ENCODE measurements around the gene ATPAF2. TPM values are rescaled to one million over a fixed set of nuclear protein-coding genes. Genes with fewer than 3 reads are reported as not detected.
A peak's percentile ranks its signal among the peaks of the same experiment; 100 is the strongest.

ATPAF2 gene
- total and polyA plus RNA-seq, 2 experiments from 2014 or later: 24.3 to 25.7 TPM

GRCh38 chr17:18040261-18040858 lies 1.4 kb upstream of the ATPAF2 start:
- no peak; the same call in 2 of the 3 replicates for ATAC-seq
- Histone ChIP-seq H4K20me1 (replicated peaks; ENCODE audit: insufficient read depth) (peaks cover 20% of the 10 kb centered on the region), H3K27me3 (ENCODE audit: insufficient read depth) (no peaks in the 10 kb centered on the region), H3K27ac (ENCODE audit: low read depth) (no peak overlapping the region), H3K4me1 (ENCODE audit: insufficient read depth) (peaks cover 9% of the 10 kb centered on the region), H3K79me2 (replicated peaks; ENCODE audit: insufficient read depth) (peaks cover 25% of the 10 kb centered on the region), H3K4me3 (peak overlapping the region; percentile 82), H3K36me3 (ENCODE audit: insufficient read depth) (peaks cover 4% of the 10 kb centered on the region; the same call in 1 of the 2 replicates), H3F3A (replicated peaks; ENCODE audit: low read depth) (no peaks in the 10 kb centered on the region), H3K9me2 (ENCODE audit: insufficient read depth) (no peaks in the 10 kb centered on the region), H2AFZ (peak overlapping the region; percentile 89; the same call in 1 of the 2 replicates), H3K4me2 (peak overlapping the region; percentile 95)
- H3K36me3 Mint-ChIP-seq (ENCODE audit: low read depth): peaks cover under 1% of the 10 kb centered on the region; the same call in 1 of the 3 replicates
- peaks cover 14% of the 10 kb centered on the region for H3K27me3 Mint-ChIP-seq (ENCODE audit: insufficient read depth, low read depth, poor library complexity)
- H3K9me3 Mint-ChIP-seq: no peaks in the 10 kb centered on the region; the same call in 2 of the 3 replicates
- peak overlapping the region; percentile 56; the same call in 1 of the 2 replicates for H3K27ac Mint-ChIP-seq
- TF ChIP-seq POLR2AphosphoS5 (IDR thresholded peaks at IDR 0.05; ENCODE audit: low read depth) (no peak), REST (IDR thresholded peaks at IDR 0.05; ENCODE audit: unreplicated experiment) (no peak), EZH2 (IDR thresholded peaks at IDR 0.05; ENCODE audit: low read depth, unreplicated experiment) (no peak), CTCF (conservative IDR thresholded peaks at IDR 0.05; ENCODE audit: low read depth in 2 of 2) (no peak; a peak in 1 of 4 replicates), ZNF462 (CRISPR knock-in tag; IDR thresholded peaks at IDR 0.05) (no peak), STAT1 (IDR thresholded peaks at IDR 0.05; ENCODE audit: unreplicated experiment) (no peak)
- peak overlapping the region; percentile 89 for H3K4me3 Mint-ChIP-seq
- DNase-seq (ENCODE audit: low spot score): no peak
- peaks cover 34% of the 10 kb centered on the region for H3K4me1 Mint-ChIP-seq
